ENCODE results near the gene TRPV5.

- TF ChIP-seq POLR2AphosphoS5 (IDR thresholded peaks at IDR 0.05), result no peak
- no peak for TF ChIP-seq CTCF (IDR thresholded peaks at IDR 0.05)
- no peak for TF ChIP-seq POLR2A (IDR thresholded peaks at IDR 0.05)
These were observed 64.1 kb downstream of the TRPV5 start for GRCh38 chr7:142869434-142869833.
